OCI-LY7 (cell line): ENCODE data around the gene SBF2.

Source experiments
- CTCF ChIP-seq: fragments of 200-600 bp; sonication (generic); conservative IDR thresholded peaks from 2 replicates; pipeline ENCODE4 v1.5.1; 2014; ENCODE audit warnings: mild to moderate bottlenecking, antibody characterized with exemption, low read length, moderate library complexity, mixed read lengths
- EZH2phosphoT487 ChIP-seq: fragments of 200-600 bp; sonication (generic); IDR thresholded peaks from 2 replicates; pipeline ENCODE4 v1.6.1; 2018; ENCODE audit warnings: low read depth, borderline replicate concordance, mild to moderate bottlenecking, mixed run types, antibody characterized with exemption, low read length, moderate library complexity, mixed read lengths

- no peak for TF ChIP-seq CTCF
- TF ChIP-seq EZH2phosphoT487 = no peak
Observed at GRCh38 chr11:10160350-10160749, 133.7 kb downstream of the SBF2 start.
